Upper lobe of left lung (tissue), 6 donors: Measurements from ENCODE around the gene MGMT. TPM values are rescaled to one million over a fixed set of nuclear protein-coding genes. Genes with fewer than 3 reads are reported as not detected.

Source experiments
- ATAC-seq, 2 donors: fragments of 200-7000 bp; cut with Tn5 transposase; one replicate each; pipeline ENCODE4 v1.9.1; 2022; ENCODE audit warnings: mild to moderate bottlenecking in 2 of 2, moderate library complexity in 2 of 2; ENCODE audit not compliant: low FRiP score in 2 of 2
- DNase-seq, 2 donors: peaks; one replicate each; pipeline ENCODE4 v3.0.0-alpha.2; 2019 to 2020
- H3K27ac ChIP-seq, 4 donors: fragments of 200-600 bp; sonication (generic); one replicate each; pipeline ENCODE4 v1.5.1; 2016 to 2019
- H3K27me3 ChIP-seq, 4 donors: fragments of 200-600 bp; sonication (generic); one replicate each; pipeline ENCODE4 v1.5.1; 2017 to 2019
- H3K36me3 ChIP-seq, 4 donors: fragments of 200-600 bp; sonication (generic); one replicate each; pipeline ENCODE4 v1.5.1; 2016 to 2019
- H3K4me1 ChIP-seq, 4 donors: fragments of 200-600 bp; sonication (generic); one replicate each; pipeline ENCODE4 v1.5.1; 2018 to 2019
- H3K4me3 ChIP-seq, 4 donors: fragments of 200-600 bp; sonication (generic); one replicate each; pipeline ENCODE4 v1.5.1; 2017 to 2019; ENCODE audit warnings: mild to moderate bottlenecking in 2 of 4, moderate library complexity in 1 of 4
- H3K9me3 ChIP-seq, 4 donors: fragments of 200-600 bp; sonication (generic); one replicate each; pipeline ENCODE4 v1.5.1; 2018 to 2019
- EP300 ChIP-seq, 4 donors: sonication (generic); formaldehyde crosslinking; IDR thresholded peaks; one replicate each; pipeline ENCODE4 v1.5.1; 2017; ENCODE audit warnings: antibody characterized with exemption in 4 of 4, control low read depth in 2 of 4
- POLR2A ChIP-seq, 4 donors: fragments of 450-650 bp; IDR thresholded peaks; one replicate each; pipeline ENCODE4 v1.5.1; 2016 to 2017; ENCODE audit warnings: antibody characterized with exemption in 4 of 4, mild to moderate bottlenecking in 2 of 4
- POLR2AphosphoS5 ChIP-seq, 2 donors: sonication (generic); formaldehyde crosslinking; IDR thresholded peaks; one replicate each; pipeline ENCODE4 v1.5.1; 2017; ENCODE audit warnings: antibody characterized with exemption in 2 of 2
- WGBS, 2 donors: methylation state at CpG; one replicate each; pipeline ENCODE4 v1.1.5; 2017 to 2018; 5-methylcytosine and 5-hydroxymethylcytosine counted together
- total RNA-seq, 6 donors: library from RNA; depleted of rRNA in 4 of 6; stranded (reverse); fragments of >200 nt in 4 of 6; gene quantifications; one replicate each; pipeline versions ENCODE4 v1.1.0 to v1.2.1, GENCODE V29; 2016 to 2021
- TF ChIP-seq, protein P1 (sequence below), 6 experiments: fragments of 450-650 bp in 4 of 6; fragments of 200-600 bp in 2 of 6; sonication (generic) in 2 of 6; IDR thresholded peaks; one replicate each; pipeline ENCODE4 v1.5.1; 2016 to 2019; ENCODE audit warnings: antibody characterized with exemption in 6 of 6
- donor health status: DM: no; HTN: no; CAD: no; lungs with moderate emphysema.
- donor health status: DM: no; HTN: yes; CAD: no; lungs with severe emphysema.

MGMT gene
- total RNA-seq, 6 donors from 2014 or later, result 20.9 to 44.0 (median 29.6) TPM

DNA sequence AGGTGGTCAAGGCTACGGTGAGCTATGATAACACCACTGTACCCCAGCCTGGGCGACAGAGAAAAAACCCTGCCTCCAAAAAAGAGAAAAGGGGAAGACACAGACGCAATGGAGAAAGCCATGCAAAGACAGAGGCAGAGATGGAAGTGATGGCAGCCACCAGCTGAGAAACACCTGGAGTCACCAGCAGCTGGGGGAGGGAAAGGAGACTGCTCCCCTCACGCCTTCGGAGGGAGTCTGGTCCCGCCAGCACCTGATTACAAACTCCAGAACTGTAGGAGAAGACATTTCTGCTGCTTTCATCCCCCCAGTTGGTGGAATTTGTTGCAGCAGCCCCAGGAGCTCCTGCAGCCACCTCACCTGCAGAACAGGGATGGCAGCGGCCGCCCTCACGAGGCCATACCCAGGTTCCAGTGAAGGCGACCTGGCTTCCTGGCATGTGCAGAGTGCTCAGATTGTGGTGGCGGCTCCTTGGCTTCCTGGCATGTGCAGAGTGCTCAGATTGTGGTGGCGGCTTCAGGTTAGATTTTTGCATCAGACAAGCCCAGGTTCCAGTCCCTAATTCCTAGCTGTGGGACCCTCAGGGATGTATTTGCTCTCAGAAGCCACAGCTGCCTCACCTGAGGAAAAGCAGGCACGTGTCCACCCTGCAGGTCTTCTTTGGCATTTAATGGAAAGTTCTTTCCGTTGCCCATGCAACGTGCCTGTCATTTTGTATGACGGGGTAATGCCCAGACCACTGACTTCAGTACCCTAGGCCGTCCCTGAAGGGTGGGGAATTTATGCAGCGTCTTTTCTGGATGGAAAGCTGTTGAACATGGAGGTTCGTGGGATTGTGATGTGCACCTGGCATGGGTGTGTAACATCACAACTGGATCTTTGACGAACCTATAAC, 314.1 kb downstream of the MGMT start:
- TF ChIP-seq, protein P1, sequence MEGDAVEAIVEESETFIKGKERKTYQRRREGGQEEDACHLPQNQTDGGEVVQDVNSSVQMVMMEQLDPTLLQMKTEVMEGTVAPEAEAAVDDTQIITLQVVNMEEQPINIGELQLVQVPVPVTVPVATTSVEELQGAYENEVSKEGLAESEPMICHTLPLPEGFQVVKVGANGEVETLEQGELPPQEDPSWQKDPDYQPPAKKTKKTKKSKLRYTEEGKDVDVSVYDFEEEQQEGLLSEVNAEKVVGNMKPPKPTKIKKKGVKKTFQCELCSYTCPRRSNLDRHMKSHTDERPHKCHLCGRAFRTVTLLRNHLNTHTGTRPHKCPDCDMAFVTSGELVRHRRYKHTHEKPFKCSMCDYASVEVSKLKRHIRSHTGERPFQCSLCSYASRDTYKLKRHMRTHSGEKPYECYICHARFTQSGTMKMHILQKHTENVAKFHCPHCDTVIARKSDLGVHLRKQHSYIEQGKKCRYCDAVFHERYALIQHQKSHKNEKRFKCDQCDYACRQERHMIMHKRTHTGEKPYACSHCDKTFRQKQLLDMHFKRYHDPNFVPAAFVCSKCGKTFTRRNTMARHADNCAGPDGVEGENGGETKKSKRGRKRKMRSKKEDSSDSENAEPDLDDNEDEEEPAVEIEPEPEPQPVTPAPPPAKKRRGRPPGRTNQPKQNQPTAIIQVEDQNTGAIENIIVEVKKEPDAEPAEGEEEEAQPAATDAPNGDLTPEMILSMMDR (IDR thresholded peaks at IDR 0.05), result no peak
- TF ChIP-seq POLR2A (IDR thresholded peaks at IDR 0.05) (no peak), POLR2AphosphoS5 (IDR thresholded peaks at IDR 0.05) (no peak), EP300 (IDR thresholded peaks at IDR 0.05) (no peak)
- Histone ChIP-seq H3K9me3 (no peaks in the 10 kb centered on the region), H3K27me3 (no peaks in the 10 kb centered on the region), H3K4me3 (no peak overlapping the region), H3K4me1 (no peaks in the 10 kb centered on the region), H3K36me3 (no peaks in the 10 kb centered on the region), H3K27ac (no peak overlapping the region)
- DNase-seq (peak; percentile 6 to 37), ATAC-seq (no peak)
- 92 to 94% methylated on average over 13 to 20 of the region's 20 CpGs for WGBS, 2 donors

DNA sequence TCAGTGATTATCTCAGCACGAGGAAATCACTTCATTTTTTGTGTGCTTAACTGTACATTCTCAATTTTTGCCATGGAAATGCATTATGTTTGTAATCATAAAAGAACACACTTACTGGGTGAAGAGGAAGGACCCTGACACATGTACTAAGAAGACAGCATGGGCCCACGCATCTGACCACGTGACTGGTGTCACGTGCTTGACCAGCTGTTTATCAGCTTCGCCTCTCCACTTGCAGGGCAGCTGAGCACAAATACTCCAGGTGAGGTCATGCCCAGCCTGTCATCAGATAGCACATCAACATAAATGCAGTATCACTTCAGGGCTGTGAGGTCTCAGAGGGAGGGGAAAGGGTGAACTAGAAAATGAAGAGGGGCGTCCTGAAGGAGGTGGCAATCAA, 317.2 kb downstream of the MGMT start:
- H3K4me3 ChIP-seq, result no peak overlapping the region
- H3K36me3 ChIP-seq, result no peaks in the 10 kb centered on the region
- H3K27ac ChIP-seq, result no peak overlapping the region
- TF ChIP-seq POLR2AphosphoS5 (IDR thresholded peaks at IDR 0.05) (no peak), EP300 (IDR thresholded peaks at IDR 0.05) (no peak), POLR2A (IDR thresholded peaks at IDR 0.05) (no peak)
- TF ChIP-seq, protein P1 (IDR thresholded peaks at IDR 0.05), result no peak
- H3K27me3 ChIP-seq, result no peaks in the 10 kb centered on the region
- no peaks in the 10 kb centered on the region for H3K9me3 ChIP-seq
- 77 to 89% methylated on average over 6 of the region's 6 CpGs for WGBS, 2 donors
- ATAC-seq, result no peak
- DNase-seq, result no peak
- H3K4me1 ChIP-seq, result no peaks in the 10 kb centered on the region

DNA sequence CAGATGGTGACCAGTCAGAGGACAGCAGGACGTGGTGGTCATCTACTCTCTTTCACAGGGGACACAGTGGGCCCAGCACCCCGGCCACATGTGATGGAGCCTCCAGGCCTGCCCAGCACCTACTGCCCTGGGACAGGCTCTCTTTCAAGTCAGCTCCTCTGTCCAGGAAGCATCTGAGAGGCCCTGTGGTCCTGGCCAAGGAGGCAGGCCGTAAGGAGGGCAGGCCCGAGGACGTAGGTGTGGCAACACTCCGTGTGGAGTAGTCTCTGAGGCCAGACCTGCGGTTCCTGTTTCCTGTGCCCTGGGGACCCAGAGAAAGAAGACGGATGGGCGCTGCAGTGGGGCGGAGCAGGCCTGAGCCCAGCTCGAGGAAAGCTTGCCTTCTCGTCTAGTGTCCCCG, 317.9 kb downstream of the MGMT start:
- DNase-seq (no peak), ATAC-seq (no peak)
- H3K9me3 ChIP-seq, result no peaks in the 10 kb centered on the region
- H3K27me3 ChIP-seq, result no peaks in the 10 kb centered on the region
- TF ChIP-seq, protein P1 (IDR thresholded peaks at IDR 0.05), result no peak
- TF ChIP-seq EP300 (IDR thresholded peaks at IDR 0.05) (no peak), POLR2AphosphoS5 (IDR thresholded peaks at IDR 0.05) (no peak), POLR2A (IDR thresholded peaks at IDR 0.05) (no peak)
- H3K36me3 ChIP-seq, result no peaks in the 10 kb centered on the region
- no peak overlapping the region for H3K4me3 ChIP-seq
- H3K27ac ChIP-seq, result no peak overlapping the region
- H3K4me1 ChIP-seq, result no peaks in the 10 kb centered on the region
- 56 to 57% methylated on average over 9 to 13 of the region's 13 CpGs for WGBS, 2 donors

DNA sequence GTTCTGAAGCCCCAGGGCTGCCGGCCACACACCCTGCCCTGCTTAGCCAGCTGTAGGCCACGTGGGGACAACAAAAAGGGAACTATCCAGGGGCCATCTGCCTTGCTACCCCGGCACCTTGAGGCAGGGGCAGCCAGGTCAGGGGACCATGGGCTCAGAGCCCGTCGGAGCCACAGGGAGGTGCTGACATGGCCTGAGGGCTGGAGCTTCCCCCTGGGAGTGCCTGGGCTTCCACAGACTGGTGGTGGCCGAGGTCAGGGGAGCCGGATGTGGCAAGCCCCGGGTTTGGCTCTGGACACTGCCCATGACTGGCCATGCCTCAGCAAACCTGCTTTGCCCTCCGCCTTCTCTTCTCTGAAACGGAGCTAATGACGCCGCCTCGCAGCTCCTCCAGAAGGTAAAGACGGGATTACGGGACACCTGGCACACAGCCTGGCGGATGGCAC, 318.5 kb downstream of the MGMT start:
- 67 to 74% methylated on average over 13 to 16 of the region's 16 CpGs for WGBS, 2 donors
- Histone ChIP-seq H3K4me3 (no peak overlapping the region), H3K27ac (no peak overlapping the region), H3K9me3 (no peaks in the 10 kb centered on the region), H3K36me3 (no peaks in the 10 kb centered on the region), H3K27me3 (no peaks in the 10 kb centered on the region), H3K4me1 (no peaks in the 10 kb centered on the region)
- DNase-seq, result no peak
- TF ChIP-seq POLR2AphosphoS5 (IDR thresholded peaks at IDR 0.05) (no peak), EP300 (IDR thresholded peaks at IDR 0.05) (no peak), POLR2A (IDR thresholded peaks at IDR 0.05) (no peak)
- TF ChIP-seq, protein P1 (IDR thresholded peaks at IDR 0.05), result no peak
- no peak for ATAC-seq
